HG03175 (cell line): Measurements from ENCODE around the gene KIF14.
"Not testable (repeated sequence)": the region's sequence is repeated elsewhere in the genome, so short reads cannot be mapped to it uniquely, and the experiment has no call there.

Source experiments
- ATAC-seq: cut with Tn5 transposase; IDR thresholded peaks from one replicate; pipeline ENCODE4 v1.9.1; 2021; ENCODE audit warnings: mild to moderate bottlenecking, moderate library complexity; ENCODE audit not compliant: unreplicated experiment

The KIF14 gene

DNA sequence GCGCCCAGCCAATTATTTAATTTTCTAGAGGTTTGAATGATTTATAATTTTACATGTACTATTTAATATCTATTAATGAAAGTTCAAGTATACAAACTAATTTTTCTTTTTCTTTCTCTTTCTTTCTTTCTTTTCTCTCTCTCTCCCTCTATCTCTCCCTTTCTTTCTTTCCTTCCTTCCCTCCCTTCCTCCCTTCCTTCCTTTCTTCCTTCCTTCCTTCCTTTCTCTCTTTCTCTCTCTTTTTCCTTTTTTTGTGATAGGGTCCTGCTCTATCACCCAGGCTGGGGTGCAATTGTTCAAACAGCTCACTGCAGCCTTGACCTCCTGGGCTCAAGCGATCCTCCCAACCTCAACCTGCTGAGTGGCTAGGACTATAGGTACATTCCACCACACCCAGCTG is 16.1 kb upstream of the KIF14 start:
- ATAC-seq: no peak

DNA sequence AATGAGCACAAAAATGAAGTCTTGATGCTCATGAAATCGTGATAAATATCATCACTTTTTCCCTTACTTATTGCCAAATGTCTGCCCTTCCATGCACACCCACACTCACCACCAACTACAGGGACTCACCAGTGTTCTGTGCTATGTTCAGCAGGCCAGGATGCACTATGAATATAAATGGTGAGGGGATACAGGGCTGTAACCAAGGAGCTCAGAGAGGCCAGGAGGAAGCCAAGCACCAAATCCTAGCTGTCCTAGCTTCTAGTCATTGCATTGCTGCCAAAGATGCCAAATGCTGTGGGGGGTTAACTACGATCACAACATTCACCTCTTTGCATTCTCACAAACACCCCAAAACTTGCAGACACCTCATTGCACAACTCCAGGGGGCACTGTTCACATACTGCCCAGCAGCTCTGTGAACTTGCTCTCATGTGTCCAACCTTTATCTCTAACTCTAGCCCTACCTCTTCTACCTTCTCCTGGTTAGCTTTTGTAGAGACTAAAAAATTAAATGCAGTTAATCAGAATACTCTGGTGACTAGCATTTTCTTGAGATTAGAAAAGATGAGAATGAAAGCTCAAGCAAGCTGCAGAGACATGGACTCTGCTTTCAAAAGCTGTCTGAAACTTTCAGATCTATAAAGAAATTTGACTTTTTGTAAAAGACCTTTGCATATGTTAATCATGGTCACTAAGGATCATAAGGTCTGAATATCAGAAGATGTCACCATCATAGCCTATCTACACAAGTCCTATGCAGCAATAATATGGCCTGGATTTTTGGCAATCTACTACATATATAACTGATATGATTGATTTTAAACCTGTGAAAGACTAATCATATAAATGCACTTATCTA is 13.9 kb upstream of the KIF14 start:
- no peak for ATAC-seq

DNA sequence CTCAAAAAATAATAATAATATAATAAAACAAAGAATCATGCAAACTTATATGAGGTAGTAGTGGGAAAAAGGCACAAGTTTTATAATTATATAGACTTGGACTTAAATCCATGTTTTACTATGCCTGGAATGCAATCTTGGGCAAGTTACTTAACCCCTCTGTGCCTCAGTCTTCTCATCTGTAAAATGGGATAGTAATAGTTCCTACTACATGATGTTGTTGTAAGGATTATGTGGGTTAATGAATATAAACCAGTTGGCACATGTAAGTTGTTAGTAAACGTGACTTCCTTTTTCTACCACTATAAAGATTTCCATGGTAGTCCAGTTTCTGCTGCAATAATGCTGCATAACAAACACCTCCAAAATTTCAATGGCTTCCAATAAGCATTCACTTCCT is 10.8 kb upstream of the KIF14 start:
- no peak for ATAC-seq

DNA sequence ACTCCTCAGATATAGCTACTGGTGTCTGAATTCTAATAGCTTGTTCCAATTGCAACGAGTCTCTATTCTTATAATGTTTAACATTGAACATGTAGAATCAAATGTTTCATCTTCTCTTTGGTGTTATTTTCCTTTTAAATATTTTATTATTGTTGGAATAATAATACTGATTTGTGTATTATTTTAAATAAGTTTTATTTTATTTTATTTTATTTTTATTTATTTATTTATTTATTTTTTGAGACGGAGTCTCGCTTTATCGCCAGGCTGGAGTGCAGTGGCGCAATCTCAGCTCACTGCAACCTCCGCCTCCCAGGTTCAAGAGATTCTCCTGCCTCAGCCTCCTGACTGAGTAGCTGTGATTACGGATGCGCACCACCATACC is 10.0 kb upstream of the KIF14 start:
- not testable (repeated sequence) for ATAC-seq

DNA sequence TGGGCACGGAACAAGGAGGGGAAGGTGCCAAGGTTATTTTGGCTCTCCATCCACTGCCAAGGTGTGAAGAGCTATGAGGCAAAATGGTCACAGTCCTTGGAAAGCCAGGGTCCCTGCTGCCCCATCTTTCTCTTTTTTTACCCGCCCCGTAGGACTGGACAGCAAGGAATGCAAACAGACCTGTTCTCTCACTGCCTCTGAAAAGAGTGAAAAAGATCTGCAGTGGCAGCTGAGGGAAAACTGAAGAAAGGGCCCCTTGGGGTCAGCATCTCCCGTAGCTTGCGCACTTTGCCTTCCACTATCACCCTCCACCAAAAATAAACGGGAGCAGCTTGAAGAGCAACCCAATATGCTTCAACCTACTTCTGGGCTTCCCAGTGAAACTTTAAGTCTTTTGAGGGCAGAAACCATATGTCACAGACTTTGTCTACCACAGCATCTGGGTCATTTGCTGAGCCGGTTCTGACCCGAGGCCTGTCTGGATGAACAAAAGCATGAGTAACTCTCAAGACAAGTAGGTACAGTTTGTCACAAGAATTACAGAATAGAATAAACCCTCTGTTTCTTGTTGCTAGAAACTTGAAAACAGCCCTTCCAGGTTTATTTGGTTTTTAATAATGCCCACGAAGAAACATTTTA is 9.4 kb upstream of the KIF14 start:
- ATAC-seq: no peak

DNA sequence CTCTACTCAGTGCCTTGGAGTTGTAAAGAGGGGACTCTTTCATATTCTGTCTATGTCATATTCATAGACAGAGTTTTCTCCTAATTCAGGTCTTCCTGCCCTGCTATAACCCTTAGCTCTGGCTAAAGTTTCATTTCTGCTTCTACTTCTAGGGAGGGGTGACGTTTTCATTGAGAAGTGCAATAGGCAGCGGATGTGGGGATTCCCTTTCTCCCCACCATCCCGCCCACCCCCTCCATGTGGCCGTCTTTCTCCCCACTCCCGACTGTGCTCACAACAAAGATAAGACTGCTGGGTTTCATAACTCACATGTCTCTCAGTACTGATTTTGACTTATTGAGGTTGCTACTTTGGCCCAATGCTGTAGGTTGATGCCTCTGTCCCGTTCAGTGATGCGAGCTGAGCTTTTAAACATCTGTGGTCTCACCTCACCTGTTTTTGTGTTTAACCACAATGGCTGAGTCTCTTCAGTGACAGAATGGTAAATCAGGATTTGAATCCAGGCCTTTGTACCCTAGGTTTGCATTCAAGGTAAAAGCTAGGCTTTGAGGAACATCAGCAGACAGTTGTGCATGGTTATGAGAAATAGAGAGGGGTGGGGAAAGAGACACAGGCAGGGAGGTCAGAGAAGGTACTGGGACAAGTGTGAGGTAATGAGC is 7.8 kb upstream of the KIF14 start:
- peak; percentile 72 for ATAC-seq

DNA sequence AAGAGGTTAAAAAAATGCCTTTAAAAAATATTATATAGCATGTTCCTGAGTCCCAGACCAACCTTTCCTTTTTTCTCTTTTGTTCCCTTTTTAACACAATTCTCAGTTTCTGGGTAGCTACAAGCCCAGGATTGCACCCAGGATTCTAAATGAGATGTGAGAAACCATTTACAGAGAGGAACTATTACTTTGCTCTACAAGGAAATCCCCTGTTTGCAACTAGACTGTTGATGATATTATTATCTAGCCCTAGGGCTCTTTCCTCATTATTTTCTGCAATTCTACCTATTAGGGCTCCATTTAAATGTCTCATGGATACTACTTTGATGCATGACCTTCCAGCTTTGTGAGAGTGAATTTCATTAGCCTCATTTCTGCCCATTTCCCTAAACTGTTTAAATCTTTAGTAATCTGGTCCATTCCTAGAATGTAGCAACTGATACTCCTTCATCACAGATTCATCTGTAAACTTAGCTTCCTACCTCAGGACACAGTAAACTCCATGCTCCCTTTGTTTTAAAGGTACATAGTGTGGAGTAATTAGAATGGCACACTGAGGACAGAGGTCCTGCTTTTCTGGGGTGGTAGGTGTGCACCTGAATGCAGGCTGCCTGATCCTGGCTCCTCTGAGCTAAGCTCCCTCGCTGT is 7.1 kb upstream of the KIF14 start:
- no peak for ATAC-seq

DNA sequence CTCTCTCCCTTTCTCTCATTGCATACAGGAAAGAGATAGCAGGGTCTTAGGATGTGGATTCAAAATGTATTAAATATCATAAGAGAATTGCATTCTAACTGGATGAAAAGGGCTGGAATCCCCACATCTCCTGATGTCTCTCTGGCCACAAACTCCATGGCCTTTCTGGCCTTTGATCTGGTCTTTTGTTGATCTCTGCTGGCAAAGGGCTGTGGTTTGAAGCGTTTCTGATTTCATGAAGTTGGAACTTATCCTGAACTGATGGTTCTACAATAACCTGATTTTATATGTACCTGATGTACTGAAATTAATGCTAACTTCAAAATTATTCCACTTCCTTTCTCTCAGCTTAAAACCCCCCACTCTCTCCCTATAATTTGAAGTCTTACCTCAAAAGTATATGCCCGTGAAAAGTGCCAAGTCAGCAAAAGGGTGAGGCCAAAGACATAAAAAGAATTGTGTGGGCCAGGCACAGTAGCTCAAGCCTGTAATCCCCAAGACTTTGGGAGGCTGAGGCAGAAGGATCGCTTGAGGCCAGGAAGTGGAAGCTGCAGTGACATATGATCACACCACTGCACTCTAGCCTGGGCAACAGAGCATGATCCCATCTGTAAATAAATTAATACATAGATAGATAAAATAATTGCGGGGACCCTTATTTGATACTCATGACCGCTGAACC is 6.4 kb upstream of the KIF14 start:
- ATAC-seq: no peak

DNA sequence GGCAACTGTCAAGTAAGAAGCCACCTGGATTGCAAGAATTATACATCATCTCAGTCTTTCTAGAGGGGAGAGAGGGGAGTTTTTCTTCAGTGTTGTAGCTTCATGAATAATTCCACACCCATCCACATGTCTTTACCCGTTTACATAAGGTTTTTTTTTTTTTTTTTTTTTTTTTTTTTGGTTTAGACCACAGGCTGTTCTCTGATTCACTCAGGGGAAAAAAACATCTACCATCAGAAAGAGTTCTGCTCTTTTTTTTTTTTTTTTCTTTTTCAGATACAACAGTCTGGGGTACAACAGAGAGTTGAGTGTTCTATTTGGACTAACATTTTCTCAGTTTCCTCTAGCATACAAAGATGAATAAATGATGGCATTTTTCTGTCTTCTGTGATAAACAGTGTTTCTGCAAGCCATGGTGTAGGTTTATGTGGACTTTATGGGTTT is 4.9 kb upstream of the KIF14 start:
- no peak for ATAC-seq

DNA sequence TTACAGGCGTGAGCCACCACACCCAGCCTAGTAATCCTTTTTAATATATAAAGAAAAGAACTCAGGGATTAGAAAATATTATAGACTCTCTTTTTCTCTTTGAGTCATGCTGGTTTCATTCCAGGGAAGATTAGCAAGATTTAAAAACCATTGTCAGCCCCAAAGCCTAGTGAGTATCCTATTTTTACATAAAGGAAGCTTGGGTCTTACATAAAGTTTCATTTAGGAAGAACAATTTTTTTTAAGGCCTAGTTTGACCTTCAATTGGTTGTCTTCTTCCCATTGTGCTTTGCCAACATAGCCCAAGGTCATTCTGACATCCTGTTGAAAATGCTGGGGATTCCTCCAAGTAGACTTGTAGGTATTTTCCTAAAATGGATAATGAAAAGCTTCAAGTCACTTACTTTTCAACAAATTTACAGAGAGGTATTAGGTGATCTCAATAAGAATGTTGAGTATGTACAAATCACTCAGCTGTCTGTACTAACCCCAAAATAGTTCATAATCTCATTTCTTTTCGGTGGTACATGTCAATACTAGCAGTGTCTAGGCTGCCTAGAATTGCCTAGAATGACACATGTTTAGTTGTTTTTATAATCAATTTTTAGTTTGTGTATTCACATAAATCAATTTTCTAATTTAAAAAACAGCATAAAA is 4.3 kb upstream of the KIF14 start:
- ATAC-seq: no peak

DNA sequence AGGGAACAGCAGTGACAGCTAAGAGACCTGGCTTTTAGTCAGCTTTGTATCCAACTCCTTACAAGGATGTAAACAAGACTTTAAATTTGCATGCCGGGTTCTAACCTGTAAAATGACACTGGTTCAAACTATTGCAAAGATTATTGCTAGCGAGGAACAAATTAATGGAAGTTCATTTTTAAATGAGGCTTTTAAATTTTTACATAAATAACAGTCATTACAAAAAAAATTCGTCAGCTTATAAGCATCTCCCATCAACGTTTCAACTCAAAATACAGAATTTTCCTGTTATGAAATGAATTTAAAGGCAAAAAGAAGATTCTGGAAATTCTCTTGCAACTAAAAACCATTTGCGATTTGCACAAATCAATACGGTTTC is 668 bp downstream of the KIF14 start:
- no peak for ATAC-seq

DNA sequence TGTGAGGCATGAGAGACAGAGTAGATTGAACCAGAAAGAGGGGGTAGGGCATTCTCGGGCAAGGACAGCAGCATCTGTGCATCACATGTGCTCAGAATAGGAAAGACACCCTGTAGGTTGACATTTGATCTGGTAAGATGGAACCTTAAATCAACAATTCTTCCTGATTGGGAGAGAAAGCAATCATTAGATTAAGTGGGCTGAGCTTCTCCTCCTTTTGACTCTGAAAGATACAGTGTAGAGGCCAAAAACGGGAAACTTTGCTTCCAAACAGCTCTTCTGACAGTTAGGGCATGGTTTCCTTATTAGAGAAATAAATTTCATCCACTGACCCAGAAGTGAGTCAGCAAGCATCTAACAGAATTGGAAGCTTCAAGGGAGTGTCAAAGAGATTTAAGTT is 9.7 kb downstream of the KIF14 start:
- no peak for ATAC-seq

DNA sequence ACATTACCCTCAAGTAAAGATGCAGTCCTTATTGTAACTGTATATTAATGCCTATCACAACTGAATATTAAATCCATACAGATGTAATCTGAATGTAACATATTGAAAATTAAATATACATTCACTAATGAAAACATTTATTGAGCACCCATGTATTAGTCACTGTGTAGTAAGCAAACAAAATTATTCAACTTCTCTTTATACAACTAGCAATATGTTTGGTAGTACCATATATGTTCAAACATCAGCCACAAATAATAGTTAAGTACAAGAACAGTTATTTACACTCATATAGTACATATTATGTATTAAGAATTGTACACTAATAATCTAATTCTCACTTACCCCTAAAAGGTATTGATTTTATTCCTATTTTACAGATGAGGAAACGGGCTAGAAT is 17.9 kb downstream of the KIF14 start:
- no peak for ATAC-seq

DNA sequence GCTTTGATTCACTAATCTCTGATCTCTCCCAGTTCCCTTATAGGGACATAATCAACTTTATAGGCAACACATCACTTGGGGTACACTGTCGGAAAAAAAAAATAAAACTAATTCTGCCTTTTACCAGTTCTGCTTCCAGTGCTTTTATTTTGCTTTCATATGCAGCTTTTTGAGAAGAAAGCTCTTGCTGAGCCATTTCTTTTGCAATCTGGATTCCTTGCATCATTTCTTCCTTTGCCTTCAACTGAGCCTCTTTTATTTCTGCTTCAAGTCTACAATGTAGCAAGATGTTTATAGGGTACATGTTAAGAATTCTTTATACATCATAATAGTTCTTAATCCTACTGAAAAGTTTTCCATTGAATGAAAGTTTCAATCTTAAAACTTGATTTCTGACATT is 30.6 kb downstream of the KIF14 start:
- ATAC-seq: no peak

DNA sequence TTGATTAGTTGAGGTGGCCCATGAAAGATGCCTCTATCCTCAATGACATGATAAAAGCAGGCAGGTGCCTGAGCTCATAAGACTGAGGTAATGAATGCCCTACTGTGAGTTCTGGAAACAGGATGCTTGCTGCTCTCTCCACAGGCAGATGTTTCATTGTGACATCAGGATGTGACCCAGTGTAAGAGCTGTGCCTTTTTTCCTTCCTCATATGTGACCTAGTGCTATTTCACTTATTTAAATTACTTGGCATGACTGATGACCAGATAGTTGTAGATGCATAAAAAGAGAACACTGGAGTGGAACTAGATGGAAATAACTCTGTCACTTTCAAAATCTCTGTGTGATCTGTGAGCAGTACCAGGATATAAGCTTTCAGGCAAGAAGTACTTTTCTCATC is 31.9 kb downstream of the KIF14 start:
- peak; percentile 67 for ATAC-seq

DNA sequence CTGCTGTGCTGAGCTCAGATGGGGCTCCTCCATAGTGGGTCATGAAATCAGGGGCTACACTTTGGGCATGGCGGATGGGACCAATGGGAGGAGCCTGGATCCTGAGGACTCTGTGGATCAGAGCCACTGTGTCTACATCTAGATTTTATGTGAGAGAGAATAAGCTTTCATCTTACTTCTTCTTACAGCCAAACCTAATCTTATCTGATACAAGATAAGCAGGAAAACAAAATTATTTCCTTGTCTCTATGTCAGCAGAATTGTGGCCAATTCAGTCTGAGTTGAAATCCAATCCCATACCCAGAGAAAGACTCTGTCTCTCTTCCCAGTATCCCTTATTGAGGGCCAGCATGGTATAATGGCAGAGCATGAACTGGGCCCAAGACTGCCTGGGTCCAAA is 56.2 kb downstream of the KIF14 start:
- ATAC-seq: no peak

DNA sequence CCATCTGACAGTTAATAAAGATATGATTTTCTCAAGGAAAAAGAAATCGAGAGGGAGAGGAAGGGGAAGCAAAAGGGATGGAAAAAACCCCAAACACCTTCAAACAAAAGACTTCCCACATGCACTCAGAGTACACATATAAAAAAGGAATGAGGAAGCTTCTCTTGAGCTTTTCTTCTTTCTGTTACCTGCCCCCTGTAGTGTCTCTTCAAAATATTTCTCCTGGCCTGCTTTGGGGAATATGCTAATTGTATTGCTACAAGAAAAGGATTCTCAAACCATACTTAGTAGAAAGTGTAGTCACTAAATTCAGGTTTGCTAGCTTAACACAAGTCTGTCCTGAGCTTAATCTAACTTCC is 58.7 kb downstream of the KIF14 start:
- peak; percentile 26 for ATAC-seq

DNA sequence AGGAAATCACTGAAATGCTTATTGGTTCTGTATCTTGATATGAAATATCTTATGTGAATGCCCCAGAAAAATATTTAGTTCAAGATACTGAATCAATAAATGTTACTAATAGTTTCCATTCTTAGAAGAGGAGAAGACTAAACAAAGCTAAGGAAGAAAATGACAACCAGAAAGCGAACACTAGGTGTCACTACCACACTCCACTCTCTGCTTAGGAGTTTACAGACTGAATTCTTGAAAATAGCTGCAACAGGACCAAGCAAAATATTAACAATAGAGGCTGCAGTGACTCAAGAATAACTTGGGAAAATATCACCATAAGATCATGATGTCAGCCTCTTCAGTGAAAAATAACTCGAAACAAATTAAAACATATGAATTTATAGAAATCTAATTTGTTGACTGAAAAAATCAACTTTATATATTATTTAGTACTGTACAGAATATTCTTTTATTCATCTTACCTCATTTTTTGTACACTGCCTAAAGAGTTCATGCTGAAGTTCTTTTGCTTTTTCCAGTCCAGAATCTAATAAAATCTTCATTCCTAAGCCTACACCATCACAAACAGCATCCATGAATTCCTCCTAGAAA is 61.6 kb downstream of the KIF14 start:
- no peak for ATAC-seq

DNA sequence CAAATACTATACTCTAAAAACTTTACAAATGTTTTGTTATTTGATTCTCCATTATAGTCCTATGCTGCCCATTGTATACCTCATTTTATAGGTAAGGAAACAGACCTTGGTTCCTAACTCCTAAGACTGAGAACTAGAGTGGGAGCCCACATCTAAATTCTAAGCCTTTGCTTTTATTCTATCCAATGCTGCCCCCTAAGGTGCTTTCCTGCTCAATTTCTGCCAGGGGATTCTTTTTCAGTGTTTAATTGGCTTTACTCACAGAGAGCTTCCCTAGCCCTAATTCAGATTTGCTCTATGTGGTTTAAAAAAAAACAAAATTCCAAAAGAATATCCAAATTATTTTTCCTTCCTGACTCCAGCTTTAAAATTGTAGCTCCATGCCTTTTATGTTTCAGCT is 64.5 kb downstream of the KIF14 start:
- ATAC-seq: no peak

DNA sequence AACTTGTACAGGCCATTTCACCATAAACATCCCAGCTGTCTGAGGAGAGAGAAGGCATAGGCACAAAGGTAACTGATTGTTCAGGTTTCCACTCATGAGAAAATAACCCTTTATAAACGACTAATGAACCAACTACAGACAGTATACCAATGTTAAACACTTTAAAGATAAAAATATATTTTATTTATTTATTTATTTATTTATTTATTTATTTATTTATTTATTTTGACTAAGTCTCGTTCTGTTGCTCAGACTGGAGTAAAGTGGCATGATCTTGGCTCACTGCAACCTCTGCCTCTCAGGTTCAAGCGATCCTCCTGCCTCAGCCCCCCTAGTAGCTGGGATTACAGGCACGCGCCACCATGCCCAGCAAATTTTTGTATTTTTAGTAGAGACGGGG is 67.8 kb downstream of the KIF14 start:
- ATAC-seq: not testable (repeated sequence)
